Measurements from ENCODE around the gene TMEM120A.

The TMEM120A gene

DNA sequence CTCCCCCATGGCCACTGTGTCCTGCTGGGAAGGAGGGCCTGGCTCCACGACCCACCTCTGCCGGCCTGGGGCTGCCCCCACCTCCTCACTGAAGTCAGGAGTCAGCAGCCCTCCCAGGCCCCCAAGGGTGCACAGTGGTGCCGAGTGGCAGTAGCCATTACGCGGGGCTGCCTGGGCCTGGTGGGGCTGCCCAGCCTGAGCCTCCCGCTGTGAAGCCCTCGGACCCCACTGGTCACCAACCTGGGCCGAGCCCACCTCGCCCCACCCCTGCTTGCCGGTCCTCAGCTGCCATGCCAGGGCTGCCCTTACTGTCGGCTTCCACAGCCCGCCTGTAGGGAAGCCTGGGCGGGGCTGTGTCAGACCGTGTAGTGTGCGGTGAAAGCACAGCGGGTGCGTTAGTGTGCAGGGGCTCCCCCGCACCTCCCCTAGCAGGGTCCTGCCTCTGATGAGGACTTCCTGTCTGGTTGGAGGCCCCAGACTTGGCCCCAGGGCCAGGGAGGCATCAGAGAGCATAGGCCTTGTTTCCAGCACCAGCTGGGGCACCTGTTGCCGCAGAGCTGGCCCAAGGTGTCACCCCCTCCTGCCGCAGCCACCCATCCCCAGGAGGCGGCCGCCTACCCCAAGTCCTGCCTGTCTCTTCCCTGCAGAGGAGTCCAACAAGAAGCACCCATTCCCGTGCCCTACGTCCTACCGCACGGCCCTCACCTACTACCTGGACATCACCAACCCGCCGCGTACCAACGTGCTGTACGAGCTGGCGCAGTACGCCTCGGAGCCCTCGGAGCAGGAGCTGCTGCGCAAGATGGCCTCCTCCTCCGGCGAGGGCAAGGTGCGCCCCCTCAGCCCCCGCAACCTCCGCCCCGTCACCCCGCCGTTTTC, 10.0 kb downstream of the TMEM120A start:
- peaks cover 2% of the 10 kb centered on the region for H3K4me1 ChIP-seq (ENCODE audit: control insufficient read depth, insufficient read depth, low read length)
- no peak overlapping the region for H3K4me3 ChIP-seq (ENCODE audit: low read length)
- no peaks in the 10 kb centered on the region for H3K27me3 ChIP-seq (ENCODE audit: control insufficient read depth, insufficient read depth, low read length)
- no peak overlapping the region for H3K9ac ChIP-seq (ENCODE audit: low read length)
- peaks cover 27% of the 10 kb centered on the region for H3K36me3 ChIP-seq (ENCODE audit: control insufficient read depth, insufficient read depth, low read length)
- no peak overlapping the region for H3K27ac ChIP-seq (ENCODE audit: low read depth, low read length)

GRCh38 chr7:75983471-75984129, 10.8 kb downstream of the TMEM120A start:
- H3K4me1 ChIP-seq (ENCODE audit: control insufficient read depth, insufficient read depth, low read length), result no peaks in the 10 kb centered on the region
- no peak overlapping the region for H3K9ac ChIP-seq (ENCODE audit: low read length)
- no peaks in the 10 kb centered on the region for H3K27me3 ChIP-seq (ENCODE audit: control insufficient read depth, insufficient read depth, low read length)
- H3K27ac ChIP-seq (ENCODE audit: low read depth, low read length), result no peak overlapping the region
- no peak overlapping the region for H3K4me3 ChIP-seq (ENCODE audit: low read length)
- peaks cover 27% of the 10 kb centered on the region for H3K36me3 ChIP-seq (ENCODE audit: control insufficient read depth, insufficient read depth, low read length)

GRCh38 chr7:75982306-75983064, 11.9 kb downstream of the TMEM120A start:
- Histone ChIP-seq H3K4me3 (ENCODE audit: low read length) (no peak overlapping the region), H3K4me1 (ENCODE audit: control insufficient read depth, insufficient read depth, low read length) (no peaks in the 10 kb centered on the region), H3K9ac (ENCODE audit: low read length) (no peak overlapping the region), H3K27ac (ENCODE audit: low read depth, low read length) (no peak overlapping the region), H3K27me3 (ENCODE audit: control insufficient read depth, insufficient read depth, low read length) (no peaks in the 10 kb centered on the region), H3K36me3 (ENCODE audit: control insufficient read depth, insufficient read depth, low read length) (peaks cover 25% of the 10 kb centered on the region)

GRCh38 chr7:75981453-75982305, 12.7 kb downstream of the TMEM120A start:
- Histone ChIP-seq H3K4me3 (ENCODE audit: low read length) (no peak overlapping the region), H3K9ac (ENCODE audit: low read length) (no peak overlapping the region), H3K36me3 (ENCODE audit: control insufficient read depth, insufficient read depth, low read length) (peaks cover 19% of the 10 kb centered on the region), H3K27me3 (ENCODE audit: control insufficient read depth, insufficient read depth, low read length) (no peaks in the 10 kb centered on the region), H3K27ac (ENCODE audit: low read depth, low read length) (no peak overlapping the region), H3K4me1 (ENCODE audit: control insufficient read depth, insufficient read depth, low read length) (no peaks in the 10 kb centered on the region)

DNA sequence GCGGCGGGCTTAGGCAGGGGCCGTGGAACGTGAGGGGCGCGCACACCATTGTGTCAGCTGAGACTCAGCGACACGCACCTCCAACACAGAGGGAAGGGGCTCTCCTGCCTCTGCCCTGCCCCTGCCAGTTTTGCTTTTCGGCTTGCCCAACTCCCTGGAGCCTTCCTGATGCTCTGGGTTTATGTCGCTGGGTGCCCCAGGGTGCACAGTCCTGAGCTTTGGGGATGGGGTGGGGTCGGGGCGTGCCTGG, 13.3 kb downstream of the TMEM120A start:
- Histone ChIP-seq H3K4me1 (ENCODE audit: control insufficient read depth, insufficient read depth, low read length) (no peaks in the 10 kb centered on the region), H3K9ac (ENCODE audit: low read length) (no peak overlapping the region), H3K27me3 (ENCODE audit: control insufficient read depth, insufficient read depth, low read length) (no peaks in the 10 kb centered on the region), H3K36me3 (ENCODE audit: control insufficient read depth, insufficient read depth, low read length) (peaks cover 14% of the 10 kb centered on the region), H3K4me3 (ENCODE audit: low read length) (no peak overlapping the region), H3K27ac (ENCODE audit: low read depth, low read length) (no peak overlapping the region)

- Histone ChIP-seq H3K27me3 (ENCODE audit: control insufficient read depth, insufficient read depth, low read length) (no peaks in the 10 kb centered on the region), H3K9ac (ENCODE audit: low read length) (no peak overlapping the region), H3K4me3 (ENCODE audit: low read length) (no peak overlapping the region), H3K36me3 (ENCODE audit: control insufficient read depth, insufficient read depth, low read length) (peaks cover 12% of the 10 kb centered on the region), H3K27ac (ENCODE audit: low read depth, low read length) (no peak overlapping the region), H3K4me1 (ENCODE audit: control insufficient read depth, insufficient read depth, low read length) (no peaks in the 10 kb centered on the region)
These were observed 13.8 kb downstream of the TMEM120A start for GRCh38 chr7:75980430-75981202.

GRCh38 chr7:75979759-75980429, 14.5 kb downstream of the TMEM120A start:
- Histone ChIP-seq H3K9ac (ENCODE audit: low read length) (no peak overlapping the region), H3K4me3 (ENCODE audit: low read length) (no peak overlapping the region), H3K4me1 (ENCODE audit: control insufficient read depth, insufficient read depth, low read length) (no peaks in the 10 kb centered on the region), H3K27me3 (ENCODE audit: control insufficient read depth, insufficient read depth, low read length) (no peaks in the 10 kb centered on the region), H3K36me3 (ENCODE audit: control insufficient read depth, insufficient read depth, low read length) (peaks cover 12% of the 10 kb centered on the region), H3K27ac (ENCODE audit: low read depth, low read length) (no peak overlapping the region)

GRCh38 chr7:75977743-75978142, 16.7 kb downstream of the TMEM120A start:
- no peak overlapping the region for H3K4me3 ChIP-seq (ENCODE audit: low read length)
- H3K4me1 ChIP-seq (ENCODE audit: control insufficient read depth, insufficient read depth, low read length), result no peaks in the 10 kb centered on the region
- no peak overlapping the region for H3K9ac ChIP-seq (ENCODE audit: low read length)
- no peaks in the 10 kb centered on the region for H3K27me3 ChIP-seq (ENCODE audit: control insufficient read depth, insufficient read depth, low read length)
- peaks cover 8% of the 10 kb centered on the region for H3K36me3 ChIP-seq (ENCODE audit: control insufficient read depth, insufficient read depth, low read length)
- no peak overlapping the region for H3K27ac ChIP-seq (ENCODE audit: low read depth, low read length)

DNA sequence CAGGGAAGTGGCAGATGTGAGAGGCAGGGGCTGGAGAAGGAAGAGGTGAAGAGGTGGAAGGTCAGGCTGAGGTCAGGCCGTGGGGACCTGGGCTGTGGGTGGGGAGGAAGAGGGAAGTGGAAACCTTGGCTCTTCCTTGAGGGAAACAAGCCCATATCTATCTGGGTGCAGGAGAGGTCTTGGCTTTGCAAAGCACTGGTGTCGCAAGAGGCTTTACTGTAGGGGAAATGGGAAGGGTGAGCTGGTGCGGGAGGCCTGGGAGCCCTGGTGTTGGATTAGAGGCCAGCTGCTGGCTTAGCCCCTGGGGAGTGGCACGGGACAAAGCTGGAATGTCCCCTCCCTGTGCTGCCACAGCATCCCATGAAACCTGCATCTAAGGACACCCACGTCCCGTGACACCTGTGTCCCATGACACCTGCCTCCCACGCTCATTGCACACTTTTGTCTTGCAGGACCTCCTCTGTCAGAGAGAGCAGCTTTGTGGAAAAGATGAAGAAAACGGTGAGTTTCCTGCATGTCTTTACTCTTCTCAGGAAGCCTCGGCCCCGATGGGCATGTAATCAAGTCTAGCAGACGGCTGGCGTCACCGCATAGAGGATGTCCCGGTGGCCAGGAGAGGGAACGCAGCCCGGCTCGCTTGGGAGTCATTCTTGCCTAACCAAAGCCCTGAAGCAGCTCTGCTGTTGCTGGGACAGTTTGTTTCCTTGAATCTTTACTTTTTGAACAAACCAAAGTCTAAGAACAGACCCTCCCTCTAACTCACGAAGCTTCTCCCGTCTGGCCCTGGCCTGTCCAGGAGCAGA, 22.2 kb downstream of the TMEM120A start:
- no peak overlapping the region for H3K9ac ChIP-seq (ENCODE audit: low read length)
- no peak overlapping the region for H3K4me3 ChIP-seq (ENCODE audit: low read length)
- H3K36me3 ChIP-seq (ENCODE audit: control insufficient read depth, insufficient read depth, low read length), result peaks cover 2% of the 10 kb centered on the region
- H3K27me3 ChIP-seq (ENCODE audit: control insufficient read depth, insufficient read depth, low read length), result no peaks in the 10 kb centered on the region
- H3K27ac ChIP-seq (ENCODE audit: low read depth, low read length), result no peak overlapping the region
- peaks cover 27% of the 10 kb centered on the region for H3K4me1 ChIP-seq (ENCODE audit: control insufficient read depth, insufficient read depth, low read length)

- Histone ChIP-seq H3K36me3 (ENCODE audit: control insufficient read depth, insufficient read depth, low read length) (peaks cover 2% of the 10 kb centered on the region), H3K9ac (ENCODE audit: low read length) (no peak overlapping the region), H3K4me3 (ENCODE audit: low read length) (no peak overlapping the region), H3K27me3 (ENCODE audit: control insufficient read depth, insufficient read depth, low read length) (no peaks in the 10 kb centered on the region), H3K4me1 (ENCODE audit: control insufficient read depth, insufficient read depth, low read length) (peaks cover 34% of the 10 kb centered on the region), H3K27ac (ENCODE audit: low read depth, low read length) (no peak overlapping the region)
These were observed 23.0 kb downstream of the TMEM120A start for GRCh38 chr7:75971309-75971960.
